Mucosa of rectum (tissue), 2 donors: ENCODE measurements around the gene GATA3.

Source experiments
- H3K27ac ChIP-seq, 2 donors: one replicate each; pipeline ENCODE4 v1.7.0; 2013; ENCODE audit warnings: inconsistent platforms in 2 of 2, low read depth in 2 of 2, low read length in 2 of 2
- H3K27me3 ChIP-seq, 2 donors: one replicate each; pipeline ENCODE4 v1.7.0; 2013; ENCODE audit warnings: low read length in 2 of 2; ENCODE audit not compliant: control insufficient read depth in 2 of 2, insufficient read depth in 2 of 2
- H3K36me3 ChIP-seq, 2 donors: one replicate each; pipeline ENCODE4 v1.7.0; 2013; ENCODE audit warnings: low read length in 2 of 2; ENCODE audit not compliant: control insufficient read depth in 2 of 2, insufficient read depth in 2 of 2
- H3K4me1 ChIP-seq, 2 donors: one replicate each; pipeline ENCODE4 v1.7.0; 2013; ENCODE audit warnings: low read length in 2 of 2, mild to moderate bottlenecking in 1 of 2; ENCODE audit not compliant: control insufficient read depth in 2 of 2, insufficient read depth in 2 of 2
- H3K4me3 ChIP-seq, 2 donors: one replicate each; pipeline ENCODE4 v1.7.0; 2013; ENCODE audit warnings: low read length in 2 of 2
- H3K9ac ChIP-seq, 2 donors: one replicate each; pipeline ENCODE4 v1.7.0; 2013; ENCODE audit warnings: low read length in 2 of 2, low read depth in 1 of 2, mild to moderate bottlenecking in 1 of 2
- H3K9me3 ChIP-seq, 2 donors: one replicate each; pipeline ENCODE4 v1.7.0; 2013; ENCODE audit warnings: low read length in 2 of 2; ENCODE audit not compliant: control insufficient read depth in 2 of 2
- donor health status: healthy.
- donor health status: Normal muscosa, but diverticular disease.

Gene GATA3

GRCh38 chr10:8075282-8076260 is 21.1 kb downstream of the GATA3 start:
- Histone ChIP-seq H3K27ac (no peak overlapping the region), H3K27me3 (peaks cover 0 to 5% of the 10 kb centered on the region in 2 donors), H3K9me3 (no peaks in the 10 kb centered on the region), H3K36me3 (no peaks in the 10 kb centered on the region), H3K4me3 (no peak overlapping the region), H3K9ac (no peak overlapping the region), H3K4me1 (no peaks in the 10 kb centered on the region)

DNA sequence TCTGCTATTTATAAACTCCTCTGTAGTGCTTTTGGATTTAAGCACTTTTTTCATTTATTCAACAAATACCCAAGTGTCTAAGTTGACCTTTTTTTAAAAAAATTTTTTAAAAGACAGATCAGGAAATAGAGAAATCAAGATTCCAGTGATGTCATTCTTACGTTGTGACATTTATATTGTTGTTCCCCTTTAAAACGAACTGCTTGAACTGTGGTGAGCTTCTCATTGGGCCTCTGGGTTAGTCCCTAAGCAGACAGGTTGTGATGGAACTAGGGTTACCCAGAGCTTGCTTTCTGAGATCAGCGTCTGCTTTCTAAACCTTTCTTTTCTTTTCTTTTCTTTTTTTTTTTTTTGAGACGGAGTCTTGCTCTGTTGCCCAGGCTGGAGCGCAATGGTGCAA is 22.4 kb downstream of the GATA3 start:
- Histone ChIP-seq H3K9ac (no peak overlapping the region), H3K27me3 (no peaks in the 10 kb centered on the region), H3K9me3 (no peaks in the 10 kb centered on the region), H3K4me1 (no peaks in the 10 kb centered on the region), H3K4me3 (no peak overlapping the region), H3K36me3 (no peaks in the 10 kb centered on the region), H3K27ac (no peak overlapping the region)

DNA sequence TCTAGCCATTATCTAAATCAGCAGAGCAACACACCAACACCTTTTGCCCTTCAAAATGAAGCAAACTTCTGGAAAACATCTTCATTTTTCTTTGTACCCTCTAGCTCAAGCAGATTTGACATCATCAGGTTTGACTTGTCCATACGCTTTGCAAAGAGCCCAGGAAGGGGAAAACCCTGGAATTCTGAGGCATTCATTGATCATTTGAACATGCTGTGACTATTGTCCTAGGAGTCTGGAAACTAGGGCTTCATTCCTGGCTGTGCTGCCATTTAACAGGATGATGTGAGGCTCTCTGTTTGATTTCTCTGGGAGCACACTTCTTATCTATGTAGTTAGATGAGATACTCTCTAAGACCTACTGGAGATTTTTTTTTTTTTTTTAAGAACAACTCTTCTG is 23.5 kb downstream of the GATA3 start:
- H3K9ac ChIP-seq = no peak overlapping the region
- no peaks in the 10 kb centered on the region for H3K27me3 ChIP-seq
- H3K27ac ChIP-seq = no peak overlapping the region
- H3K4me3 ChIP-seq = no peak overlapping the region
- H3K4me1 ChIP-seq = no peaks in the 10 kb centered on the region
- H3K9me3 ChIP-seq = no peaks in the 10 kb centered on the region
- H3K36me3 ChIP-seq = no peaks in the 10 kb centered on the region

DNA sequence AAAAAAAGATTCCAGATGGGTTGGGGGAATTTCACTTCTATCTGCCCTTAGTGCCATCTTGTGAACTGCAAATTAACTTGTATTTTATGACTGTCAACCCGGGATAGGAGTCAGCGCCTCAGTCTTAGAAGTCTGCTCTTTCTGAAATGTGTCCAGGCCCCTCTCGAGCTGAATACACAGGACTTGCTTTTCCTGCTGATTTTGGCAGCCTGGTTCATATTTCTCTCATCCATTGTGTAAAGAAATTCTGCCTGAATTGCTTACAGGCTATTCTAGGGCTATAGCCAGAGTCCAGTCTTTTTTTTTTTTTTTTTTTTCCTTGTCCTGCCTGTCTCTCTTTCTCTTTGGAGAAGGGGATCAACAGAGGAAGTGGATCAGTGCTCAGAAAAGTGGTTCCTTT is 24.6 kb downstream of the GATA3 start:
- H3K9ac ChIP-seq = no peak overlapping the region
- H3K9me3 ChIP-seq = no peaks in the 10 kb centered on the region
- no peaks in the 10 kb centered on the region for H3K4me1 ChIP-seq
- H3K27ac ChIP-seq = no peak overlapping the region
- no peaks in the 10 kb centered on the region for H3K36me3 ChIP-seq
- H3K4me3 ChIP-seq = no peak overlapping the region
- H3K27me3 ChIP-seq = no peaks in the 10 kb centered on the region

DNA sequence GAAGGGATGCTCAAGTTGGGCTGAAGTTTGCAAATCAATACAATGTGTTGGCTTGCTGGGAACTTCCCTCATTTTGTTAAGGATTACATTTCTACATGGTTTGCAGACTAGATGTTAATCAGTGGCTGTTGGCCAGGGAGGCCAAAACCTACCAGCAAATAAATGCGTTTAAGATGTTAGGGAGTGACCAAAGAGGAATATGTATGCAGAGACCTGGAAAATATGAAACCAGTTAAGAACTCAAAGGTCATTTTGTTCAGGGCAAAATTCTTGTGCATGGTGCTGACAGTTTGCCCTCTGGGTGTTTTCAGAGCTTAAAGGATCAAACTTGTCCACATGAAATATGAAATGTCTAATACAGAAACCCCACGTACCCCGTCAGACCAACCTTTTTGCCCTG is 30.3 kb downstream of the GATA3 start:
- Histone ChIP-seq H3K4me3 (no peak overlapping the region), H3K36me3 (no peaks in the 10 kb centered on the region), H3K27ac (no peak overlapping the region), H3K9me3 (no peaks in the 10 kb centered on the region), H3K4me1 (no peaks in the 10 kb centered on the region), H3K9ac (no peak overlapping the region), H3K27me3 (no peaks in the 10 kb centered on the region)

DNA sequence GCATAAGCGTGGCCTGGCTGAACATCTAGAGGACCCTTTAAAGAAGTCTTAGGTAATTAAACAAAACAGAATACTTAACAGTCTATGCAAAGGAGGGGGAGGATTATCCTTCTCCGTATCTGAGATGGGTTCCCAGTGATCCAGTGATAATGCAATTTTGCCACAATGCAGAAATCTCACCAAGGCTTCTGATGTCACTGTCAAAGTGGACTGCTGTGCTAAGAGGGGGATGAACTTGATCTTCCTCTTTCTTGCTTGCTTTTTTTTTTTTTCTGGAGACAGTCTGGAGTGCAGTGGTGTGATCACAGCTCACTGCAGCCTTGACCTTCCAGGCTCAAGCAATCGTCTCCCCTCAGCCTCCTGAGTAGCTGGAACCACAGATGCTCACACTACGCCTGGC is 30.8 kb downstream of the GATA3 start:
- H3K9me3 ChIP-seq = no peaks in the 10 kb centered on the region
- H3K9ac ChIP-seq = no peak overlapping the region
- no peak overlapping the region for H3K27ac ChIP-seq
- no peak overlapping the region for H3K4me3 ChIP-seq
- no peaks in the 10 kb centered on the region for H3K4me1 ChIP-seq
- no peaks in the 10 kb centered on the region for H3K27me3 ChIP-seq
- H3K36me3 ChIP-seq = no peaks in the 10 kb centered on the region

DNA sequence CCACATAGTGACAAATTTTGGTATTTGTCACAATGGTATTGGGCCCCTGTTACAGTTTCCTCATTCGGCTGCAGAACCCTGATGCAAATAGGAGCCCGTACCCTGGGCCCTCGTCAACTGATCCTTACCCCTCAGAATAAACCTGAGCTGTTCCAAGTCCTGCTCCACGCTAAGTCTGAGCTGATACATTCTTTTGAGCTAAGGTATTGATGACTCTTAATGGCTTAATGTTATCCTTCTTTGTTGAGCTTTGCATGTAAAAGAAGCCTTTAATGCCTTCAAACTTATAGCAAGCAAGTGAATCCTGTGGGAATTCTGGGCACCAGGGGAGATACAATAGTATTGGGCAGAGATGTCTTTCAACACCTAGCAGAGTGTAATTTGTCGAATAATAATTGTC is 31.8 kb downstream of the GATA3 start:
- no peaks in the 10 kb centered on the region for H3K9me3 ChIP-seq
- H3K4me1 ChIP-seq = no peaks in the 10 kb centered on the region
- H3K4me3 ChIP-seq = no peak overlapping the region
- H3K27me3 ChIP-seq = no peaks in the 10 kb centered on the region
- H3K9ac ChIP-seq = no peak overlapping the region
- H3K27ac ChIP-seq = no peak overlapping the region
- no peaks in the 10 kb centered on the region for H3K36me3 ChIP-seq

DNA sequence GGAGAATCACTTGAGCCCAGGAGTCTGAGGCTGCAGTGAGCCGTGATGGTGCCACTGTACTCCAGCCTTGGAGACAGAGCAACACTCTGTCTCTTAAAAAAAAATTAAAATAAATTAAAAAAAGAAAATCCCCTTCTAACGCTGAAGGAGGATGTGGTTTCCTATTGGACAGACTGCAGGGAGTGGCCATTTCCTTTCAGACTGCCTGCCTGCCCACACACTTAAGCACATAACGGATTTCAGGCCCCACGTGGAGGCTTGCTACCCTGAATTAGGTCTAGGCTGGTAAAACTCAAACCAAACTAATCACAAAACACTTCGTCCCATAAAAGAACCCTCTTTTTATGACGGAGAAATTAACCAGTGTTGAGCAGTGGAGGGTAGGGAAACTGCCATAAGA is 34.0 kb downstream of the GATA3 start:
- H3K36me3 ChIP-seq = no peaks in the 10 kb centered on the region
- H3K27me3 ChIP-seq = no peaks in the 10 kb centered on the region
- no peaks in the 10 kb centered on the region for H3K9me3 ChIP-seq
- H3K4me1 ChIP-seq = no peaks in the 10 kb centered on the region
- H3K4me3 ChIP-seq = no peak overlapping the region
- H3K9ac ChIP-seq = no peak overlapping the region
- no peak overlapping the region for H3K27ac ChIP-seq

- H3K27me3 ChIP-seq = no peaks in the 10 kb centered on the region
- no peak overlapping the region for H3K27ac ChIP-seq
- H3K9ac ChIP-seq = no peak overlapping the region
- no peaks in the 10 kb centered on the region for H3K4me1 ChIP-seq
- no peak overlapping the region for H3K4me3 ChIP-seq
- H3K36me3 ChIP-seq = no peaks in the 10 kb centered on the region
- no peaks in the 10 kb centered on the region for H3K9me3 ChIP-seq
These were observed 37.9 kb downstream of the GATA3 start for GRCh38 chr10:8092428-8092827.

- Histone ChIP-seq H3K9ac (no peak overlapping the region), H3K9me3 (no peaks in the 10 kb centered on the region), H3K4me3 (no peak overlapping the region), H3K4me1 (no peaks in the 10 kb centered on the region), H3K36me3 (no peaks in the 10 kb centered on the region), H3K27me3 (no peaks in the 10 kb centered on the region), H3K27ac (no peak overlapping the region)
These were observed 41.5 kb downstream of the GATA3 start for GRCh38 chr10:8095959-8096358.
